Uterus (tissue), 2 donors: ENCODE data around the gene NIN.

Experiments used
- CTCF ChIP-seq, 4 experiments: fragments of 200-600 bp in 2 of 4; fragments of 450-650 bp in 2 of 4; sonication (generic) in 2 of 4; IDR thresholded peaks; one replicate each; pipeline ENCODE4 v1.5.1; 2016 to 2019; ENCODE audit warnings: antibody characterized with exemption in 4 of 4, mild to moderate bottlenecking in 2 of 4, moderate library complexity in 1 of 4
- POLR2A ChIP-seq, 2 donors: fragments of 450-650 bp; IDR thresholded peaks; one replicate each; pipeline ENCODE4 v1.6.1; 2016; ENCODE audit warnings: antibody characterized with exemption in 2 of 2, mild to moderate bottlenecking in 1 of 2, moderate library complexity in 1 of 2

DNA sequence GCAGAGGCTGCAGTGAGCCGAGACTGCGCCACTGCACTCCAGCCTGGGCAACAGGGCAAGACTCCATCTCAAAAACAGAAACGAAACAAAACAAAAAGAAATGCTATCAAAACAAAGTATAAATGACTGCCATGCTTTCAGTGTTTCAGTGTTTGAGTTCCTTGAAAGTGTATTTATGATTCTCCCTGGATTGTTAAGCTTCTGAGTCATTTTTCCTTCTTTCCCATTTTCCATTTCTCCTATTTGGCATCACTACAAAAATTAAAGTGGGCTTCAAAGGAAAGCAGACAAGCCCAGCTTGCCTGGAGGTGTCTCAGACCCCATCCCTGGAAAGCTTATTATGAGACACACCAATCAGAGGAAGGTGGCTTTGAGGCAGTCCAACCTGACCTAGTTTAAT, 35.1 kb downstream of the NIN start:
- TF ChIP-seq POLR2A (IDR thresholded peaks at IDR 0.05) (no peak), CTCF (IDR thresholded peaks at IDR 0.05) (no peak)
